ENCODE results near the gene GNAL. TPM values are rescaled to one million over a fixed set of nuclear protein-coding genes. Genes with fewer than 3 reads are reported as not detected.

GNAL gene
- total RNA-seq, 1 experiment from 2014 or later: 28.4 TPM

DNA sequence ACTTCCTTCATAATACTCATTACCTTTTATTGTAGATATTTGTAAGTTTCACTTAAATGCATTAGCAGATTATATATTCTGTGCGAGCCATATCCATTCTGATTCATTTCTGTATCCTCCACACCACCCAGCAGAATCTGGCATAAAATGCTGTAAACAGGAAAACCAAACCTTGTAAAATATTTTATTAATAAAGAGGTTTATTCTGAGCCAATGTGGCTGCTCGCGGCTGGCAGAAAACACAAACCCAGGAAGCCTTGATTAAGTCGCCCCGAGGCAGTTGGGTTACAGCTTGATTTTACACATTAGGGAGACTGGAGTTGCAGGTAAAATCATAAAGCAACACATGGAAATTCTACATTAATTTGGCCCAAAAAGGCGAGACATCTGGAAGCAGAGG is 40.5 kb downstream of the GNAL start:
- no peaks in the 10 kb centered on the region for H3K4me1 Mint-ChIP-seq (ENCODE audit: low read depth, unreplicated experiment)
- TF ChIP-seq, protein P1, sequence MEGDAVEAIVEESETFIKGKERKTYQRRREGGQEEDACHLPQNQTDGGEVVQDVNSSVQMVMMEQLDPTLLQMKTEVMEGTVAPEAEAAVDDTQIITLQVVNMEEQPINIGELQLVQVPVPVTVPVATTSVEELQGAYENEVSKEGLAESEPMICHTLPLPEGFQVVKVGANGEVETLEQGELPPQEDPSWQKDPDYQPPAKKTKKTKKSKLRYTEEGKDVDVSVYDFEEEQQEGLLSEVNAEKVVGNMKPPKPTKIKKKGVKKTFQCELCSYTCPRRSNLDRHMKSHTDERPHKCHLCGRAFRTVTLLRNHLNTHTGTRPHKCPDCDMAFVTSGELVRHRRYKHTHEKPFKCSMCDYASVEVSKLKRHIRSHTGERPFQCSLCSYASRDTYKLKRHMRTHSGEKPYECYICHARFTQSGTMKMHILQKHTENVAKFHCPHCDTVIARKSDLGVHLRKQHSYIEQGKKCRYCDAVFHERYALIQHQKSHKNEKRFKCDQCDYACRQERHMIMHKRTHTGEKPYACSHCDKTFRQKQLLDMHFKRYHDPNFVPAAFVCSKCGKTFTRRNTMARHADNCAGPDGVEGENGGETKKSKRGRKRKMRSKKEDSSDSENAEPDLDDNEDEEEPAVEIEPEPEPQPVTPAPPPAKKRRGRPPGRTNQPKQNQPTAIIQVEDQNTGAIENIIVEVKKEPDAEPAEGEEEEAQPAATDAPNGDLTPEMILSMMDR (IDR thresholded peaks at IDR 0.05; ENCODE audit: insufficient read depth in 1 of 2, low read depth in 1 of 2, low read length in 1 of 2, severe bottlenecking in 1 of 2, unreplicated experiment in 1 of 2): no peak
- no peak overlapping the region for H3K27ac Mint-ChIP-seq (ENCODE audit: unreplicated experiment)
- H3K9me3 ChIP-seq: no peaks in the 10 kb centered on the region
- H3K4me3 ChIP-seq (ENCODE audit: low read depth, low read length): no peak overlapping the region
- intact Hi-C loops (cut with micrococcal nuclease; ENCODE audit: unreplicated experiment): no loop called here
- no peaks in the 10 kb centered on the region for H3K36me3 Mint-ChIP-seq (ENCODE audit: insufficient read depth, unreplicated experiment)
- no peaks in the 10 kb centered on the region for H3K36me3 ChIP-seq (ENCODE audit: control insufficient read depth, insufficient read depth, low read length)
- DNase-seq: no peak
- no peak overlapping the region for H3K4me3 Mint-ChIP-seq (ENCODE audit: unreplicated experiment)
- CTCF ChIA-PET: interaction anchor here (1.1 to 1.3 kb wide), 2 partner anchors 28 to 74 kb away, joined by 3 to 4 read pairs; no protein-coding TSS in a partner anchor
- POLR2A ChIA-PET: no interaction called here
- no peaks in the 10 kb centered on the region for H3K27me3 Mint-ChIP-seq (ENCODE audit: insufficient read depth, unreplicated experiment)
- H3K9me3 Mint-ChIP-seq (ENCODE audit: unreplicated experiment): no peaks in the 10 kb centered on the region
- no peaks in the 10 kb centered on the region for H3K27me3 ChIP-seq (replicated peaks; ENCODE audit: control insufficient read depth, insufficient read depth, low read length)
- peaks cover 4% of the 10 kb centered on the region; the same call in 1 of the 2 replicates for H3K4me1 ChIP-seq
- no TSS peak for BruUV-seq (replicated peaks)

DNA sequence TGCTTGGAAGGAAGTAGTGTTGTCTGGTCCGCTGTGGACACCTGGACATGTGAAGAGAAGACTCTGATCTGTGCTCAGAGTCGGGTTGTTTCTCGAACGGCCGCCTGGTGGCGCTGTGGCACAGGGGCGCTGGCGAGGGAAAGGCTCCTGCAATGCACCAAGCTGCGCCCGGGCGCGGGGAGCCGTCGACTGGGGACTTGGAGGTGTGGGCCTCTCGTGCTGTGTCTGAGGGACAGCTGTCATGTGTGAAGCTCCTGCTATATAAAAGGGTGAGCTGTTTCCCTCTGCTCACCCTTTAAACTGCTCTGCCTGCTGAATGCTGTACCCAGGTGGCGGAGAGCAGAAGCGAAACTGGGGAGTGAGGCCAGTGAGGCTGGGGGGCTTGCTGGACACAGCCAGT is 44.0 kb downstream of the GNAL start:
- no TSS peak for BruUV-seq (replicated peaks)
- H3K36me3 ChIP-seq (ENCODE audit: control insufficient read depth, insufficient read depth, low read length): no peaks in the 10 kb centered on the region
- ChIA-PET POLR2A (no interaction called here), CTCF (interaction anchor here (0.6 to 1.9 kb wide), 11 partner anchors 10 to 335 kb away, joined by 3 to 14 read pairs (median 8); partner anchors contain the start of gene IMPA2)
- Mint-ChIP-seq H3K4me3 (ENCODE audit: unreplicated experiment) (no peak overlapping the region), H3K9me3 (ENCODE audit: unreplicated experiment) (no peaks in the 10 kb centered on the region), H3K4me1 (ENCODE audit: low read depth, unreplicated experiment) (no peaks in the 10 kb centered on the region), H3K36me3 (ENCODE audit: insufficient read depth, unreplicated experiment) (peaks cover 1% of the 10 kb centered on the region), H3K27me3 (ENCODE audit: insufficient read depth, unreplicated experiment) (no peaks in the 10 kb centered on the region), H3K27ac (ENCODE audit: unreplicated experiment) (no peak overlapping the region)
- intact Hi-C loops (cut with micrococcal nuclease; ENCODE audit: unreplicated experiment): loop anchor here (1.0 kb wide), 3 partner anchors 117 to 262 kb away; no protein-coding TSS in a partner anchor
- TF ChIP-seq, protein P1 (IDR thresholded peaks at IDR 0.05; ENCODE audit: insufficient read depth in 1 of 2, low read depth in 1 of 2, low read length in 1 of 2, severe bottlenecking in 1 of 2, unreplicated experiment in 1 of 2): peak; percentile 92 to 96
- no peaks in the 10 kb centered on the region for H3K27me3 ChIP-seq (replicated peaks; ENCODE audit: control insufficient read depth, insufficient read depth, low read length)
- H3K4me3 ChIP-seq (ENCODE audit: low read depth, low read length): no peak overlapping the region
- peaks cover 4% of the 10 kb centered on the region; the same call in 1 of the 2 replicates for H3K4me1 ChIP-seq
- peak; percentile 81 to 88 for DNase-seq
- H3K9me3 ChIP-seq: no peaks in the 10 kb centered on the region

DNA sequence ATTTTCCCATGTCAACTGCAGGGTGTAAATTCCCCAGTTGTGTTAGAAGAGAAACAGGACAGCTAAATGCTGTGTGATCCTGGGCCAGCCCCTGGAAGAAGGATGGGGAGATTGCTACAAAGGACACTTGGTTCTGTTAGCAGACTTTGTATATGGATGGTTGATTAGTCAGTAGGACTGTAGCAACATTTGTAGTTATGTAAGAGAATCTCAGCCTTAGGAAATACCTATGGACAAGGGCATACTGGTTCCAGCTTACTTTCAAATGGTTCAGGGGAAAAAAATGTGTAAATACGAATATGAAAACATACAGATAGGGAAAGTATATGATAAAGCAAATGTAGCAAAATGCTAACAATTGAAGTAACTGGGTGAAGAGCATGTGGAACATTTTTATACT is 47.6 kb downstream of the GNAL start:
- H3K27ac Mint-ChIP-seq (ENCODE audit: unreplicated experiment): no peak overlapping the region
- H3K36me3 Mint-ChIP-seq (ENCODE audit: insufficient read depth, unreplicated experiment): peaks cover 4% of the 10 kb centered on the region
- no peaks in the 10 kb centered on the region for H3K9me3 Mint-ChIP-seq (ENCODE audit: unreplicated experiment)
- BruUV-seq (replicated peaks): no TSS peak
- TF ChIP-seq, protein P1 (IDR thresholded peaks at IDR 0.05; ENCODE audit: insufficient read depth in 1 of 2, low read depth in 1 of 2, low read length in 1 of 2, severe bottlenecking in 1 of 2, unreplicated experiment in 1 of 2): no peak
- DNase-seq: no peak
- no peak overlapping the region for H3K4me3 ChIP-seq (ENCODE audit: low read depth, low read length)
- H3K4me1 ChIP-seq: peaks cover 4% of the 10 kb centered on the region; the same call in 1 of the 2 replicates
- no peaks in the 10 kb centered on the region for H3K27me3 Mint-ChIP-seq (ENCODE audit: insufficient read depth, unreplicated experiment)
- ChIA-PET POLR2A (no interaction called here), CTCF (interaction anchor here (1.0 kb wide), 1 partner anchor 81 kb away, joined by 5 read pairs; no protein-coding TSS in a partner anchor)
- H3K4me1 Mint-ChIP-seq (ENCODE audit: low read depth, unreplicated experiment): no peaks in the 10 kb centered on the region
- no peak overlapping the region for H3K4me3 Mint-ChIP-seq (ENCODE audit: unreplicated experiment)
- no peaks in the 10 kb centered on the region for H3K9me3 ChIP-seq
- H3K36me3 ChIP-seq (ENCODE audit: control insufficient read depth, insufficient read depth, low read length): no peaks in the 10 kb centered on the region
- no peaks in the 10 kb centered on the region for H3K27me3 ChIP-seq (replicated peaks; ENCODE audit: control insufficient read depth, insufficient read depth, low read length)
- intact Hi-C loops (cut with micrococcal nuclease; ENCODE audit: unreplicated experiment): no loop called here

All from Caco-2 (cell line).